ENCODE results near the gene DAW1. TPM values are rescaled to one million over a fixed set of nuclear protein-coding genes. Genes with fewer than 3 reads are reported as not detected.

The DAW1 gene
- total RNA-seq, 1 donor from 2014 or later, result 1.6 TPM

- no peak for TF ChIP-seq CTCF (IDR thresholded peaks at IDR 0.05; ENCODE audit: unreplicated experiment)
- H3K36me3 Mint-ChIP-seq (ENCODE audit: low read depth, unreplicated experiment), result no peaks in the 10 kb centered on the region
- no peak for DNase-seq (ENCODE audit: low spot score)
- H3K9me3 Mint-ChIP-seq (ENCODE audit: unreplicated experiment), result no peaks in the 10 kb centered on the region
- H3K4me1 Mint-ChIP-seq (ENCODE audit: unreplicated experiment), result no peaks in the 10 kb centered on the region
- H3K27ac Mint-ChIP-seq (ENCODE audit: unreplicated experiment), result no peak overlapping the region
- H3K4me3 Mint-ChIP-seq (ENCODE audit: unreplicated experiment), result no peak overlapping the region
- no peaks in the 10 kb centered on the region for H3K27me3 Mint-ChIP-seq (ENCODE audit: unreplicated experiment)
Measured at GRCh38 chr2:227849906-227850305, 21.5 kb upstream of the DAW1 start.

- Mint-ChIP-seq H3K4me3 (ENCODE audit: unreplicated experiment) (no peak overlapping the region), H3K9me3 (ENCODE audit: unreplicated experiment) (no peaks in the 10 kb centered on the region), H3K27me3 (ENCODE audit: unreplicated experiment) (no peaks in the 10 kb centered on the region), H3K4me1 (ENCODE audit: unreplicated experiment) (peaks cover 7% of the 10 kb centered on the region), H3K27ac (ENCODE audit: unreplicated experiment) (no peak overlapping the region), H3K36me3 (ENCODE audit: low read depth, unreplicated experiment) (no peaks in the 10 kb centered on the region)
- TF ChIP-seq CTCF (IDR thresholded peaks at IDR 0.05; ENCODE audit: unreplicated experiment), result no peak
- DNase-seq (ENCODE audit: low spot score), result no peak
Measured at GRCh38 chr2:227853204-227853629, 18.2 kb upstream of the DAW1 start.

GRCh38 chr2:227853765-227854271 is 17.6 kb upstream of the DAW1 start:
- H3K27me3 Mint-ChIP-seq (ENCODE audit: unreplicated experiment), result no peaks in the 10 kb centered on the region
- H3K4me3 Mint-ChIP-seq (ENCODE audit: unreplicated experiment), result no peak overlapping the region
- no peaks in the 10 kb centered on the region for H3K36me3 Mint-ChIP-seq (ENCODE audit: low read depth, unreplicated experiment)
- no peak for TF ChIP-seq CTCF (IDR thresholded peaks at IDR 0.05; ENCODE audit: unreplicated experiment)
- H3K9me3 Mint-ChIP-seq (ENCODE audit: unreplicated experiment), result no peaks in the 10 kb centered on the region
- no peak for DNase-seq (ENCODE audit: low spot score)
- H3K27ac Mint-ChIP-seq (ENCODE audit: unreplicated experiment), result no peak overlapping the region
- peaks cover 7% of the 10 kb centered on the region for H3K4me1 Mint-ChIP-seq (ENCODE audit: unreplicated experiment)

- no peak overlapping the region for H3K4me3 Mint-ChIP-seq (ENCODE audit: unreplicated experiment)
- peaks cover 10% of the 10 kb centered on the region for H3K4me1 Mint-ChIP-seq (ENCODE audit: unreplicated experiment)
- no peaks in the 10 kb centered on the region for H3K9me3 Mint-ChIP-seq (ENCODE audit: unreplicated experiment)
- TF ChIP-seq CTCF (IDR thresholded peaks at IDR 0.05; ENCODE audit: unreplicated experiment), result no peak
- no peaks in the 10 kb centered on the region for H3K36me3 Mint-ChIP-seq (ENCODE audit: low read depth, unreplicated experiment)
- no peak for DNase-seq (ENCODE audit: low spot score)
- H3K27me3 Mint-ChIP-seq (ENCODE audit: unreplicated experiment), result no peaks in the 10 kb centered on the region
- H3K27ac Mint-ChIP-seq (ENCODE audit: unreplicated experiment), result no peak overlapping the region
Measured at GRCh38 chr2:227855440-227855839, 16.0 kb upstream of the DAW1 start.

GRCh38 chr2:227856697-227857096 is 14.7 kb upstream of the DAW1 start:
- peaks cover 13% of the 10 kb centered on the region for H3K4me1 Mint-ChIP-seq (ENCODE audit: unreplicated experiment)
- H3K36me3 Mint-ChIP-seq (ENCODE audit: low read depth, unreplicated experiment), result no peaks in the 10 kb centered on the region
- no peak overlapping the region for H3K27ac Mint-ChIP-seq (ENCODE audit: unreplicated experiment)
- no peak for TF ChIP-seq CTCF (IDR thresholded peaks at IDR 0.05; ENCODE audit: unreplicated experiment)
- no peaks in the 10 kb centered on the region for H3K9me3 Mint-ChIP-seq (ENCODE audit: unreplicated experiment)
- no peak for DNase-seq (ENCODE audit: low spot score)
- no peaks in the 10 kb centered on the region for H3K27me3 Mint-ChIP-seq (ENCODE audit: unreplicated experiment)
- H3K4me3 Mint-ChIP-seq (ENCODE audit: unreplicated experiment), result no peak overlapping the region

Measured in endothelial cell (in vitro differentiated cells).